ENCODE measurements around the gene TIMP1. TPM values are rescaled to one million over a fixed set of nuclear protein-coding genes. Genes with fewer than 3 reads are reported as not detected.

Gene TIMP1
- total RNA-seq: 4.4 TPM

GRCh38 chrX:47581731-47582647, at the start of gene TIMP1:
TIMP1 (plus strand) TSS chrX:47582436; CDS start chrX:47583416, 980 bp downstream.

GRCh38 chrX:47560934-47561658, 21.1 kb upstream of the TIMP1 start, which contains the start of gene ARAF:
ARAF (plus strand) TSS chrX:47561205; CDS start chrX:47562968, 1,763 bp downstream.

GRCh38 chrX:47619486-47620302, 37.5 kb downstream of the TIMP1 start, which contains the start of gene SYN1:
SYN1 (minus strand) TSS chrX:47619857; CDS start chrX:47619728, 129 bp downstream.

GRCh38 chrX:47629419-47630200, 47.4 kb downstream of the TIMP1 start, which contains the start of gene CFP:
CFP (minus strand) TSS chrX:47629930; CDS start chrX:47629844, 86 bp downstream.

Small RNA genes within 50 kb of the gene (small RNA-seq; reads per million reads assigned to genes)
- not detected for gene MIR4769 (ENCODE audit: low replicate concordance)

Other genes with a start within 250 kb of the TIMP1 start
- gene ZNF157, start 211.9 kb upstream of the TIMP1 start, total RNA-seq: 5.0 TPM
- gene ZNF41, start 99.2 kb upstream of the TIMP1 start, total RNA-seq: 14.7 TPM
- gene ARAF, start 21.2 kb upstream of the TIMP1 start, total RNA-seq: 11.3 TPM
- 27.9 TPM for gene SYN1, start 37.4 kb downstream of the TIMP1 start, total RNA-seq
- 1.3 TPM for gene CFP, start 47.5 kb downstream of the TIMP1 start, total RNA-seq
- gene ELK1, start 68.1 kb downstream of the TIMP1 start, total RNA-seq: 14.4 TPM
- 67.6 TPM for gene UXT, start 76.7 kb downstream of the TIMP1 start, total RNA-seq